Measurements from ENCODE around the gene HCN4. TPM values are rescaled to one million over a fixed set of nuclear protein-coding genes. Genes with fewer than 3 reads are reported as not detected.

The HCN4 gene
- total RNA-seq, 4 donors from 2014 or later: not detected

DNA sequence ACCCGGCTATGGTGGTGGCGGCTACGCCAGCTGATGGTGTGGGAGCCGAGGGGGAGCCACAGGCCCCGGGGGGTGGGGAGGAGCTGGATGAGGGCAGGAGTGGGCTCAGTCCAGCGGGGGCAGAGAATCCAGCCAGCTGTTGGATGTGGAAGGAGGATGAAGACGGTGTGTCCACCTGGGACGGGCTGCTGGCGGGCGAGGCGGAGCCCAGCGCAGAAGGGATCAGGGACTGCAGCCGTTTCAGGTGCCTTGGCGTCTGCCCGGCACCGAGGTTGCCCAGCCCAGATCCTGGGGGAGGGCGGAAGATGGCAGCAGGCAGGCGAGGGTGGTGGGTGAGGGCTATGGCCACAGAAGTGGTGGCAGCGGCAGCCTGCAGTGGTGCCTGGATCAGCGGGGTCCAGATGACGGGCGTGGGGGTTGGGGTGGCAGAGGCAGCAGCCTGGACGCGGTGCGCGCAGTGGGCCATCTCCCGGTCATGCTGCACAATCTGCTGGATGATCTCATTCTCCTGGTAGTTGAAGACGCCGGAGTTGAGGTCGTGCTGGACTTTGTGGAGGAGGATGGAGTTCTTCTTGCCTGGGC is 45.3 kb downstream of the HCN4 start:
- TF ChIP-seq, protein P1, sequence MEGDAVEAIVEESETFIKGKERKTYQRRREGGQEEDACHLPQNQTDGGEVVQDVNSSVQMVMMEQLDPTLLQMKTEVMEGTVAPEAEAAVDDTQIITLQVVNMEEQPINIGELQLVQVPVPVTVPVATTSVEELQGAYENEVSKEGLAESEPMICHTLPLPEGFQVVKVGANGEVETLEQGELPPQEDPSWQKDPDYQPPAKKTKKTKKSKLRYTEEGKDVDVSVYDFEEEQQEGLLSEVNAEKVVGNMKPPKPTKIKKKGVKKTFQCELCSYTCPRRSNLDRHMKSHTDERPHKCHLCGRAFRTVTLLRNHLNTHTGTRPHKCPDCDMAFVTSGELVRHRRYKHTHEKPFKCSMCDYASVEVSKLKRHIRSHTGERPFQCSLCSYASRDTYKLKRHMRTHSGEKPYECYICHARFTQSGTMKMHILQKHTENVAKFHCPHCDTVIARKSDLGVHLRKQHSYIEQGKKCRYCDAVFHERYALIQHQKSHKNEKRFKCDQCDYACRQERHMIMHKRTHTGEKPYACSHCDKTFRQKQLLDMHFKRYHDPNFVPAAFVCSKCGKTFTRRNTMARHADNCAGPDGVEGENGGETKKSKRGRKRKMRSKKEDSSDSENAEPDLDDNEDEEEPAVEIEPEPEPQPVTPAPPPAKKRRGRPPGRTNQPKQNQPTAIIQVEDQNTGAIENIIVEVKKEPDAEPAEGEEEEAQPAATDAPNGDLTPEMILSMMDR (IDR thresholded peaks at IDR 0.05): no peak
- no peak for TF ChIP-seq POLR2A (IDR thresholded peaks at IDR 0.05)
- H3K27ac ChIP-seq: no peak overlapping the region
- no peaks in the 10 kb centered on the region for H3K36me3 ChIP-seq
- peaks cover 0 to 81% (median 0%) of the 10 kb centered on the region in 4 donors for H3K27me3 ChIP-seq
- H3K9me3 ChIP-seq: no peaks in the 10 kb centered on the region
- WGBS, 2 donors: 88 to 92% methylated on average over 25 of the region's 30 CpGs
- no peaks in the 10 kb centered on the region for H3K4me1 ChIP-seq
- DNase-seq: no peak
- intact Hi-C loops (cut with DNase I): no loop called here
- H3K4me3 ChIP-seq: no peak overlapping the region

DNA sequence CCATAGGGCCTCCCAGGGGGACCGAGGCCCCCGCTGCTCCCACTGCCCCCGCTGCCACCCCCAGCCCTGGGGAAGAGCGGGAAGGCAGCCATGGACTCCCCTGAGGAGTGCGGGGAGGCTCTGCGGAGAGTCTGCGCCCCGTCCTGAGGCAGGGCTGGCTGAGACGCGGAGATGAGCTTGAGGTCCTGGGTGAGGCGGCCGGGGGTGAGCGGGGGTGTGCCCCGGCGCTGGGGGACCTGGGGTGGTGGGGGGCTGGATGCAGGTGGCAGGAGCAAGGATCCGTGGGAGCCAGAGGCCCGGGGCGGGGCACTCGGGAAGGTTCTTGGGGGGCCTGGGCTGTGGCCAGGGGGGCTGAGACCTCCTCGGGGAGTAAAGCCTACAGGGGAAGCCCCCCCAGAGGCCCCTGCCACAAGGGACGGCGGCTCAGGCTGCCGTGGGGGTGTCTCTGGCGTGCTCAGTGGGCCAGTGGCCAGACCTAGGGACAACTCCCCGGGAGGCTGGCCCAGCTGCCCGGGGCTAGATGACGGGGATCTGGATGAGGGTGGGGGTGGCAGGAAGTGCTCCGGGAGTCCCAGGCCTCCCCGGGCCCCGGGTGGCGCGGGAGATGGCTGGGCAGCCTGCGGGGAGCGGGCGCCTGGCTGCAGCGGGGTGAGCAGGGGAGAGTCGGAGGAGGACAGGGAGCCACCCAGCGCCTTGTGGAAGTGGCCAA is 45.9 kb downstream of the HCN4 start:
- DNase-seq: no peak
- 87 to 92% methylated on average over 5 to 9 of the region's 38 CpGs for WGBS, 2 donors
- Histone ChIP-seq H3K36me3 (no peaks in the 10 kb centered on the region), H3K27ac (no peak overlapping the region), H3K9me3 (no peaks in the 10 kb centered on the region), H3K4me3 (no peak overlapping the region), H3K27me3 (peaks cover 0 to 88% (median 0%) of the 10 kb centered on the region in 4 donors), H3K4me1 (no peaks in the 10 kb centered on the region)
- TF ChIP-seq, protein P1 (IDR thresholded peaks at IDR 0.05): no peak
- no peak for TF ChIP-seq POLR2A (IDR thresholded peaks at IDR 0.05)
- intact Hi-C loops (cut with DNase I): no loop called here

DNA sequence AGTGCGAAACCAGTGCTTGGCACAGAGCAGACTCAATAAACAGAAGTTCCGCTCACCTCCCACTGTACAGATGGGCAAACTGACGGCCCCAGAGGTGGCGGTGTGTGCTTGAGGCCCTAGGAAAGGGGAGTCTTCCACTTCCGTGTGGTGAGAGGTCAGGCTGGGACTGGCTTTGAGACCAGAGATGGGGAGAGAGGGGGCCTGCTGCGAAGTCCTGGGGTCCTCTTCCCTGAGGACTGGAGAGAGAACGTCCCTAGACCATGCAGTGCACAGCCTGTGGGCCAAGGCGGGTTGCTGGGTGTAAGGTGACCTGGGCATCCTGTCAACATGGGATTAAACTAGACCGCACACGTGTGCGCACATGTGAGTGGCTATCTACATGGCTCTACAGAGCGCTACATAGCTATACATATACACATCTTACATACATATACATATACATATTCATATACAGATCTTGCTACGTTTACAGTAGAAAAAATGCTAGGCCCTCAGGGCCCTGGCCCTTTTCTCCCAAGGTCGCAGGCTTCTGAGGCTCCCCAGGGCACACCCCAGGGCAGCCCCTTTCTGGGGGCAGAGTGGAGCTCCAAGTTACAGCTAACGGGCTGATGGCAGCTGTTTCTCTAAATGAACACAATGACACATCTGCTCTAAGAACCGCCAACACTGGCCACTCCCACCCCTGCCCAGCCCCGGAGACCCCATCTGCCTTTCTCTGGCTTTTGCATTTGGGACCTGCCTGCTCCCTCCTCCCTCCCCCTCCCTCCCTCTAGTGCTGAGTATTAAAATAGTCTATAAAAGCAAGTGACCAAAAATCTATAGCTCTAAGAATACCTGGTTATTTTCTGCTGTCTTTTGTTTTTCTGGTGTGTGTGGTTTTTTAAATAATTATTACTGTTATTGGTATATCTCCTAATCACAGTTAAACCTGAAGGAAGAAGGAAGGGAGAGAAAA is 47.0 kb downstream of the HCN4 start:
- Histone ChIP-seq H3K36me3 (no peaks in the 10 kb centered on the region), H3K4me3 (no peak overlapping the region), H3K9me3 (no peaks in the 10 kb centered on the region), H3K4me1 (no peaks in the 10 kb centered on the region), H3K27me3 (peaks cover 0 to 87% (median 0%) of the 10 kb centered on the region in 4 donors), H3K27ac (no peak overlapping the region)
- TF ChIP-seq, protein P1 (IDR thresholded peaks at IDR 0.05): no peak
- 63 to 71% methylated on average over 13 to 16 of the region's 17 CpGs for WGBS, 2 donors
- intact Hi-C loops (cut with DNase I): no loop called here
- no peak for DNase-seq

DNA sequence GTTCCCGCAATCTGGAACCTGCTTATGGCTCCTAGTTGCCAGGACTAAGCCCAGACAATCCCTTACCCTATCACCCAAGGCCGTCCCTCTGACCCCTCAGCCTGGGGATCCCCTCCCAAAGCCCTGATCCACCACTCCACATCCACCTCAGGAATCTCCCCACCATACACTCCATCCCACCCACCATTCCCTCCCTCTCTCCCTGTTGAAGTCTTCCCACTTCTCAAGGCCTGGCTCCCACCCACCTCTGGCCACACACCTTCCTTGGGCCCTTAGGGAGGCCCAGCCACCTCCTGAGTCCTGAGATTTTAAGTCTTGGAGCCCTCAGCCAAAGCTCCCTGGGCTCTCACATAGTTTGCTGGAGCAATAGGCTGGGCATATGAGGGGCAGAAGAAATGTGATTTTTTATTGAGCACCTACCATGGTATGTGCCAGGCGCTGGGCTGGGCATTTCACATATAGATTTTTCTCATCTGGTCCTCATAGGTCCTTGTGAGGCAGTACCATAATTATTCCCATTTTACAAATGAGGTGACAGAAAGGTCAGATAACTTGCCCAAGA is 48.1 kb downstream of the HCN4 start:
- whole genome bisulfite sequencing, 2 donors: 89 to 94% methylated on average over 3 of the region's 3 CpGs
- intact Hi-C loops (cut with DNase I): no loop called here
- no peaks in the 10 kb centered on the region for H3K4me1 ChIP-seq
- TF ChIP-seq, protein P1 (IDR thresholded peaks at IDR 0.05): no peak
- TF ChIP-seq POLR2A (IDR thresholded peaks at IDR 0.05): no peak
- no peaks in the 10 kb centered on the region for H3K36me3 ChIP-seq
- H3K9me3 ChIP-seq: no peaks in the 10 kb centered on the region
- H3K27ac ChIP-seq: no peak overlapping the region
- no peak for DNase-seq
- peaks cover 0 to 76% (median 0%) of the 10 kb centered on the region in 4 donors for H3K27me3 ChIP-seq
- H3K4me3 ChIP-seq: no peak overlapping the region

All from esophagus squamous epithelium (tissue), 5 donors.